GM18858 (cell line): ENCODE results near the gene TMTC1.
"Not testable (repeated sequence)": the region's sequence is repeated elsewhere in the genome, so short reads cannot be mapped to it uniquely, and the experiment has no call there.

Experiments used
- ATAC-seq: cut with Tn5 transposase; IDR thresholded peaks from one replicate; pipeline ENCODE4 v1.9.1; 2021; ENCODE audit not compliant: unreplicated experiment

Gene TMTC1

GRCh38 chr12:29783773-29784666, at the start of gene TMTC1:
Gene TMTC1 (minus strand): TSS chr12:29783942. CDS start chr12:29783751, 191 bp downstream.
- ATAC-seq = no peak

- ATAC-seq = no peak
Measured at GRCh38 chr12:29831173-29831572, 47.4 kb upstream of the TMTC1 start.

- no peak for ATAC-seq
Measured at GRCh38 chr12:29830391-29830790, 46.6 kb upstream of the TMTC1 start.

- no peak for ATAC-seq
Measured at GRCh38 chr12:29818916-29819623, 35.3 kb upstream of the TMTC1 start.

- ATAC-seq = no peak
Measured at GRCh38 chr12:29816874-29817725, 33.4 kb upstream of the TMTC1 start.

- not testable (repeated sequence) for ATAC-seq
Measured at GRCh38 chr12:29809616-29810361, 26.0 kb upstream of the TMTC1 start.

GRCh38 chr12:29807129-29807528, 23.4 kb upstream of the TMTC1 start:
- ATAC-seq = no peak

- ATAC-seq = no peak
Measured at GRCh38 chr12:29804019-29804418, 20.3 kb upstream of the TMTC1 start.

GRCh38 chr12:29799591-29799990, 15.8 kb upstream of the TMTC1 start:
- no peak for ATAC-seq

- no peak for ATAC-seq
Measured at GRCh38 chr12:29797565-29798355, 14.0 kb upstream of the TMTC1 start.

- no peak for ATAC-seq
Measured at GRCh38 chr12:29796823-29797263, 13.1 kb upstream of the TMTC1 start.

- ATAC-seq = no peak
Measured at GRCh38 chr12:29795715-29796114, 12.0 kb upstream of the TMTC1 start.

GRCh38 chr12:29794862-29795261, 11.1 kb upstream of the TMTC1 start:
- no peak for ATAC-seq

- ATAC-seq = no peak
Measured at GRCh38 chr12:29792853-29793252, 9.1 kb upstream of the TMTC1 start.

- no peak for ATAC-seq
Measured at GRCh38 chr12:29792132-29792531, 8.4 kb upstream of the TMTC1 start.

- ATAC-seq = no peak
Measured at GRCh38 chr12:29782871-29783772, 620 bp downstream of the TMTC1 start.

- peak; percentile 85 for ATAC-seq
Measured at GRCh38 chr12:29782285-29782870, 1.4 kb downstream of the TMTC1 start.

GRCh38 chr12:29781705-29782266, 2.0 kb downstream of the TMTC1 start:
- ATAC-seq = peak; percentile 37
